ENCODE data around the gene NEURL3.

NEURL3 gene

DNA sequence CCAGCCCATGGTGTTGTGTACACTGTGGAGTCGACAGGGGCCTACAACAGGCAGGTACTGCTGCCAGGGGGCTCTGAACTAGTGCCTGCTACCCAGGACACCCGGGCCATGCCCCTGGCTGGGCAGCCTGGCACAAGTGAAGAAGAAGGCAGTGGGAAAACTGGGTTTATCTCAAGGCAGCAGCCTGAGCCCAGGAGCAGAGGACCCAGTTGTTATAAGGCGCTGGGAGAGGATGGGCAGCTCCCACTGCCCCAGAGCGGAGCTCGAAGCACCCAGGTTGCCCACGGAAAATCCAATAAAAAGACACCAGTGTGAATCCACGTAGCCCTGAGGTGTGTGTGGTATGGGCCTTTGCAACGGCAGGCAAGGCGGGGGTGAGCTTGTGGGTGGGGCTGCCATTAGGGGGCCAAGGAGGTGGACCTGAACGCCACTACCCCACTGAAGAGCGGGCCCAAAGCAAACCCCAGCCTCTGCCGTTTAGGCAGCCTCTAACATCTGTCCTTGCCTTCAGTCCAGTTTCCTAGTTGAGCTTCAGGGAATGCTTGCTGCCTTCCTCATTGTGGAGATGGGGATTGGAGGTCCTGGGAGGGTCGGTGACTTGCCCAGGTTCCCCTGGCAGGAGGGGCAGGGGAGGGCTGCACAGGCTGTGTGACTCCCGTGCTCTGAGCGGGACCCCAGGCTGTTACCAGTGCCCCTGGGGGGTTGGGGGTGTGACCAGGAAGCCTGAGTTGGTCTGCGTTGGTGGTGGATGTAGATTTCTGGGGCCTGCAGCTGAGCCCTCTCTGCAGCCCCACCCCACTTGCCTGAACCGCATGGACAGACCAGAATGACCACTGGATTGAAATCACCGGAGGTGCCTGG, 47.4 kb upstream of the NEURL3 start:
- intact Hi-C loops (cut with DNase I; ENCODE audit: low total_unique reads), result loop anchor here (10.0 kb wide), 1 partner anchor 148 kb away; no protein-coding TSS in a partner anchor
- Histone ChIP-seq H3K9me3 (no peaks in the 10 kb centered on the region), H3K27ac (no peak overlapping the region), H3K4me1 (peaks cover 0 to 34% (median 27%) of the 10 kb centered on the region in 4 donors), H3K4me3 (no peak overlapping the region), H3K36me3 (peaks cover 33 to 60% (median 58%) of the 10 kb centered on the region in 3 donors), H3K27me3 (no peaks in the 10 kb centered on the region)
- DNase-seq, result no peak
- TF ChIP-seq, protein P1, sequence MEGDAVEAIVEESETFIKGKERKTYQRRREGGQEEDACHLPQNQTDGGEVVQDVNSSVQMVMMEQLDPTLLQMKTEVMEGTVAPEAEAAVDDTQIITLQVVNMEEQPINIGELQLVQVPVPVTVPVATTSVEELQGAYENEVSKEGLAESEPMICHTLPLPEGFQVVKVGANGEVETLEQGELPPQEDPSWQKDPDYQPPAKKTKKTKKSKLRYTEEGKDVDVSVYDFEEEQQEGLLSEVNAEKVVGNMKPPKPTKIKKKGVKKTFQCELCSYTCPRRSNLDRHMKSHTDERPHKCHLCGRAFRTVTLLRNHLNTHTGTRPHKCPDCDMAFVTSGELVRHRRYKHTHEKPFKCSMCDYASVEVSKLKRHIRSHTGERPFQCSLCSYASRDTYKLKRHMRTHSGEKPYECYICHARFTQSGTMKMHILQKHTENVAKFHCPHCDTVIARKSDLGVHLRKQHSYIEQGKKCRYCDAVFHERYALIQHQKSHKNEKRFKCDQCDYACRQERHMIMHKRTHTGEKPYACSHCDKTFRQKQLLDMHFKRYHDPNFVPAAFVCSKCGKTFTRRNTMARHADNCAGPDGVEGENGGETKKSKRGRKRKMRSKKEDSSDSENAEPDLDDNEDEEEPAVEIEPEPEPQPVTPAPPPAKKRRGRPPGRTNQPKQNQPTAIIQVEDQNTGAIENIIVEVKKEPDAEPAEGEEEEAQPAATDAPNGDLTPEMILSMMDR (IDR thresholded peaks at IDR 0.05), result no peak

DNA sequence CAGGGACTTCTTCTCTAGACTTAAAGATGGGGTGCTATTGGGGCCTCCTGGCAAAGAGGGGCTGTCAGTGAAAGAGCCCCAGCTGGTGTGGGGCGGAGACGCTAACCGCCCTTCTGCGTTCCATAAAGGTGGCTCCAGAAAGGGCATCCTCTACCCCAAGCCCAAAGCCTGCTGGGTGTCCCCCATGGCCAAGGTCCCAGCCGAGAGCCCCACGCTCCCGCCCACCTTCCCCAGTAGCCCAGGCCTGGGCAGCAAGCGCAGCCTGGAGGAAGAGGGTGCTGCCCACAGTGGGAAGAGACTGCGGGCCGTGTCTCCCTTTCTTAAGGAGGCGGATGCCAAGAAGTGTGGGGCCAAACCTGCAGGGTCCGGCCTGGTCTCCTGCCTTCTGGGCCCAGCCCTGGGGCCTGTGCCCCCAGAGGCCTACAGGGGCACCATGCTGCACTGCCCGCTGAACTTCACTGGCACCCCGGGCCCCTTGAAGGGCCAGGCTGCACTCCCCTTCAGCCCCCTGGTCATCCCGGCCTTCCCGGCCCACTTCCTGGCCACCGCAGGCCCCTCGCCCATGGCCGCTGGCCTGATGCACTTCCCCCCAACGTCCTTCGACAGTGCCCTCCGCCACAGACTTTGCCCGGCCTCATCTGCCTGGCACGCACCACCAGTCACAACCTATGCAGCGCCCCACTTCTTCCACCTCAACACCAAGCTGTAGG, 46.6 kb upstream of the NEURL3 start:
- H3K4me3 ChIP-seq, result no peak overlapping the region
- no peak for DNase-seq
- H3K4me1 ChIP-seq, result peaks cover 0 to 42% (median 35%) of the 10 kb centered on the region in 4 donors
- intact Hi-C loops (cut with DNase I; ENCODE audit: low total_unique reads), result loop anchor here (10.0 kb wide), 1 partner anchor 147 kb away; no protein-coding TSS in a partner anchor
- TF ChIP-seq, protein P1 (IDR thresholded peaks at IDR 0.05), result no peak
- H3K36me3 ChIP-seq, result peaks cover 33 to 66% (median 62%) of the 10 kb centered on the region in 3 donors
- H3K9me3 ChIP-seq, result no peaks in the 10 kb centered on the region
- H3K27me3 ChIP-seq, result no peaks in the 10 kb centered on the region
- H3K27ac ChIP-seq, result no peak overlapping the region

- intact Hi-C loops (cut with DNase I; ENCODE audit: low total_unique reads), result loop anchor here (10.0 kb wide), 1 partner anchor 146 kb away; no protein-coding TSS in a partner anchor
- Histone ChIP-seq H3K4me3 (no peak overlapping the region), H3K36me3 (peaks cover 33 to 68% (median 67%) of the 10 kb centered on the region in 3 donors), H3K27ac (no peak overlapping the region), H3K27me3 (no peaks in the 10 kb centered on the region), H3K4me1 (peaks cover 0 to 50% (median 39%) of the 10 kb centered on the region in 4 donors), H3K9me3 (no peaks in the 10 kb centered on the region)
- TF ChIP-seq, protein P1 (IDR thresholded peaks at IDR 0.05), result no peak
- DNase-seq, result no peak
These were observed 45.8 kb upstream of the NEURL3 start for GRCh38 chr2:96550787-96551604.

- Histone ChIP-seq H3K36me3 (peaks cover 33 to 76% (median 75%) of the 10 kb centered on the region in 3 donors), H3K9me3 (no peaks in the 10 kb centered on the region), H3K27ac (peak overlapping the region in 1 of 2 donors; percentile 49), H3K4me3 (no peak overlapping the region), H3K27me3 (no peaks in the 10 kb centered on the region), H3K4me1 (peaks cover 0 to 58% (median 39%) of the 10 kb centered on the region in 4 donors)
- intact Hi-C loops (cut with DNase I; ENCODE audit: low total_unique reads), result loop anchor here (10.0 kb wide), 1 partner anchor 145 kb away; no protein-coding TSS in a partner anchor
- peak in 1 of 2 donors; percentile 66 for DNase-seq
- TF ChIP-seq, protein P1 (IDR thresholded peaks at IDR 0.05), result peak in 1 of 2 experiments; percentile 26
These were observed 45.0 kb upstream of the NEURL3 start for GRCh38 chr2:96549967-96550786.

Data from tibial artery (tissue), 4 donors.